ENCODE measurements around the gene BBS1.

The BBS1 gene

DNA sequence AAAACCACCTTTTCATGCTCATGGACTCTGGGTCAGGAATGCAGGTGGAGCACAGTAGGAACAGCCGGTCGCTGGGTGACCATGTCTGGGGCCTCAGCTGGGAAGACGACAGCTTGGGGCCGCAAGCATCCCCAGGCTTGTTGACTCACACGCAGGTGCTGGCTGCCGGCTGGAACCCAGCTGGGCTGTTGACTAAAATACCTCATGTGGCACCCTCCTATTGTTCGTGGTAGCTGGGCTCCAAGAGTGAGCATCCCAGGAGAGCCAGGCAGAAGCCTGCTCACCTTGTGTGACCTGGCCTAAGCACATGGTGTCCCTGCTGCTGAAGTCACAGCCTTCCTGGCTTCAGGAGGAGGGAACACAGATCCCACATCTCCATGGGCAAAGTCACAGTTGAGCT, 20.8 kb upstream of the BBS1 start:
- TF ChIP-seq SUZ12 (IDR thresholded peaks at IDR 0.05; ENCODE audit: extremely low read depth, insufficient read depth, insufficient read length) = no peak
- no peak for TF ChIP-seq ZNF274 (IDR thresholded peaks at IDR 0.05; ENCODE audit: low read depth, low read length)
- no peak overlapping the region for H3K9ac ChIP-seq (ENCODE audit: insufficient read length, low read depth)
- H3K4me3 ChIP-seq (ENCODE audit: insufficient read length, low read depth) = no peak overlapping the region
- H3K27me3 ChIP-seq (ENCODE audit: insufficient read depth, insufficient read length) = no peaks in the 10 kb centered on the region
- H3K4me1 ChIP-seq (ENCODE audit: insufficient read depth, insufficient read length) = peaks cover 12% of the 10 kb centered on the region
- H3K36me3 ChIP-seq (ENCODE audit: insufficient read depth, insufficient read length, low read length) = peaks cover 82% of the 10 kb centered on the region
- no peaks in the 10 kb centered on the region for H3K9me3 ChIP-seq (ENCODE audit: insufficient read depth, low read length)
- DNase-seq (ENCODE audit: low read depth, low spot score) = no peak

DNA sequence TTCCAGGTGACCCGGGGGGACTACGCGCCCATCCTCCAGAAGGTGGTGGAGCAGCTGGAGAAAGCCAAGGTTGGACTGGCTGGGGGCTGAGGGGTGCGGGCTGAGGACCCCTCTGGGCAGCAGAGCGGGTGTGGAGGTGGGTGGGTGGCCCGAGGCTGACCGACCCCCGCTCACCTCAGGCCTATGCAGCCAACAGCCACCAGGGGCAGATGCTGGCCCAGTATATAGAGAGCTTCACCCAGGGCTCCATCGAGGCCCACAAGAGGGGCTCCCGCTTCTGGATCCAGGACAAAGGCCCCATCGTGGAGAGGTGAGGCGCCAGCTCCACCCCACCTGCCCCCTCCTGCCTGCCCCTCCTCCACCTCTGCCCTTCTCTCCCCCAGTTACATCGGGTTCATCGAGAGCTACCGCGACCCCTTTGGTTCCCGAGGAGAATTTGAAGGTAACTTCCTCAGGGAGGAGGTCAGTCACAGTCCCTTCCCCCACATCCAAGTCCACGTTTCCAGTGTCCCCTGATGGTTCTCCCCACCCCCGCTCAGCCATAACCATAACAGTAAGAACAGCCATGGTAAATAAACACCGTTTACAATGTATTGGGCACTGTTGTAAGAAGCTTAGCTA, 19.0 kb upstream of the BBS1 start:
- Histone ChIP-seq H3K9me3 (ENCODE audit: insufficient read depth, low read length) (no peaks in the 10 kb centered on the region), H3K9ac (ENCODE audit: insufficient read length, low read depth) (no peak overlapping the region), H3K4me3 (ENCODE audit: insufficient read length, low read depth) (no peak overlapping the region), H3K4me1 (ENCODE audit: insufficient read depth, insufficient read length) (peaks cover 12% of the 10 kb centered on the region), H3K27me3 (ENCODE audit: insufficient read depth, insufficient read length) (no peaks in the 10 kb centered on the region), H3K36me3 (ENCODE audit: insufficient read depth, insufficient read length, low read length) (peaks cover 84% of the 10 kb centered on the region)
- DNase-seq (ENCODE audit: low read depth, low spot score) = no peak
- TF ChIP-seq ZNF274 (IDR thresholded peaks at IDR 0.05; ENCODE audit: low read depth, low read length) = no peak
- no peak for TF ChIP-seq YY1 (IDR thresholded peaks at IDR 0.05; ENCODE audit: insufficient read depth, insufficient read length)
- no peak for TF ChIP-seq SUZ12 (IDR thresholded peaks at IDR 0.05; ENCODE audit: extremely low read depth, insufficient read depth, insufficient read length)

DNA sequence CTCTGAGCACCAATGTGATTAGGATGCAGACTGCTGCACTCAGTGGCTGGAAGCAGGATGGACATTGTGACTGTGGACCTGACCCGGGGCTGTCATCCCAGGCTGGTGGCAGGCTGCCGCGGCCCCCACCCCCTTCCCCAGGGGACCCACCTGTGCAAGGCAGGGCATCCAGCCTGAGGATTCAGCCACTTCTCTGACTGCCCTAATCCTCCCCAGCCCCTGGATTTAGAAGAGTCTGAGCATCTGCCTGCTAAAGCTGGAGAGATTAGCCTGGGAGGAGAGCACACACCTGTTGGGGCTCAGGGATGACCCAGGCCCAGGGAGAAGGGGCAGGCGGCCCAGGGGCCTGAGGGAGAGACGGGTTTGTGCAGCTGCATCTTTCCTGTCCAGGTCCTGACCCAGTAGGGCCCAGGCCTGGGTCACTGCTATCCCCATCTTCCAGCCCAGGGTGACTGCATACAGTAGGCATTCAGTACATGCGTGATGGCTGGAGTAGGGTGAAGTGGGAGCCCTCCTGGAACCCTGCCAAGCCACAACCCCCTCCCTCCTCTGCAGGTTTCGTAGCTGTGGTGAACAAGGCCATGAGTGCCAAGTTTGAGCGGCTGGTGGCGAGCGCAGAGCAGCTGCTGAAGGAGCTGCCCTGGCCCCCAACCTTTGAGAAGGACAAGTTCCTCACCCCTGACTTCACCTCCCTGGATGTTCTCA, 18.1 kb upstream of the BBS1 start:
- Histone ChIP-seq H3K36me3 (ENCODE audit: insufficient read depth, insufficient read length, low read length) (peaks cover 84% of the 10 kb centered on the region), H3K4me1 (ENCODE audit: insufficient read depth, insufficient read length) (peaks cover 12% of the 10 kb centered on the region), H3K9me3 (ENCODE audit: insufficient read depth, low read length) (no peaks in the 10 kb centered on the region), H3K4me3 (ENCODE audit: insufficient read length, low read depth) (no peak overlapping the region), H3K9ac (ENCODE audit: insufficient read length, low read depth) (no peak overlapping the region), H3K27me3 (ENCODE audit: insufficient read depth, insufficient read length) (no peaks in the 10 kb centered on the region)
- TF ChIP-seq YY1 (IDR thresholded peaks at IDR 0.05; ENCODE audit: insufficient read depth, insufficient read length) (no peak), ZNF274 (IDR thresholded peaks at IDR 0.05; ENCODE audit: low read depth, low read length) (no peak), SUZ12 (IDR thresholded peaks at IDR 0.05; ENCODE audit: extremely low read depth, insufficient read depth, insufficient read length) (no peak)
- DNase-seq (ENCODE audit: low read depth, low spot score) = no peak

DNA sequence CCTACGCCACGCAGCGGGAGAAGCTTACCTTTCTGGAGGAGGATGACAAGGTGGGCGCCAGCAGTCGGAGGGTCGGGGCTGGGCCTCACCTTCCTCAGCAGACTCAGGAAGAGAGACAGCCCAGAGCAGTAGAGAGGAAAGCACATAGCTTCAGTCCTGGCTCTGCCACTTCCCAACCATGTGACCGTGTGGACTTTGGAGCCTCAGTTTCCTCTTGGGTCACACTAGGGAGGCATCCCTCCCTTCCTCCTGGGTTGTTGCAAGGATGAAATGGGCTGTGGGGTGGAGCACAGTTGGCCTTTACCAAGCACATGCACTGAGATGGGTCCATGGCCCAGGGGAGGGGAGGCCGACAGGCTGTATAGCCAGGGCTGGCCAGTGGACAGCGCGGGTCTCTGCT, 17.3 kb upstream of the BBS1 start:
- no peak overlapping the region for H3K9ac ChIP-seq (ENCODE audit: insufficient read length, low read depth)
- no peaks in the 10 kb centered on the region for H3K27me3 ChIP-seq (ENCODE audit: insufficient read depth, insufficient read length)
- peaks cover 12% of the 10 kb centered on the region for H3K4me1 ChIP-seq (ENCODE audit: insufficient read depth, insufficient read length)
- no peak overlapping the region for H3K4me3 ChIP-seq (ENCODE audit: insufficient read length, low read depth)
- H3K36me3 ChIP-seq (ENCODE audit: insufficient read depth, insufficient read length, low read length) = peaks cover 78% of the 10 kb centered on the region
- no peak for DNase-seq (ENCODE audit: low read depth, low spot score)
- no peaks in the 10 kb centered on the region for H3K9me3 ChIP-seq (ENCODE audit: insufficient read depth, low read length)
- TF ChIP-seq YY1 (IDR thresholded peaks at IDR 0.05; ENCODE audit: insufficient read depth, insufficient read length) (no peak), ZNF274 (IDR thresholded peaks at IDR 0.05; ENCODE audit: low read depth, low read length) (no peak), SUZ12 (IDR thresholded peaks at IDR 0.05; ENCODE audit: extremely low read depth, insufficient read depth, insufficient read length) (no peak)

GRCh38 chr11:66494458-66494857, 16.0 kb upstream of the BBS1 start:
- H3K4me1 ChIP-seq (ENCODE audit: insufficient read depth, insufficient read length) = peaks cover 9% of the 10 kb centered on the region
- no peaks in the 10 kb centered on the region for H3K9me3 ChIP-seq (ENCODE audit: insufficient read depth, low read length)
- no peak overlapping the region for H3K4me3 ChIP-seq (ENCODE audit: insufficient read length, low read depth)
- TF ChIP-seq SUZ12 (IDR thresholded peaks at IDR 0.05; ENCODE audit: extremely low read depth, insufficient read depth, insufficient read length) (no peak), YY1 (IDR thresholded peaks at IDR 0.05; ENCODE audit: insufficient read depth, insufficient read length) (no peak), ZNF274 (IDR thresholded peaks at IDR 0.05; ENCODE audit: low read depth, low read length) (no peak)
- no peak for DNase-seq (ENCODE audit: low read depth, low spot score)
- peaks cover 72% of the 10 kb centered on the region for H3K36me3 ChIP-seq (ENCODE audit: insufficient read depth, insufficient read length, low read length)
- H3K9ac ChIP-seq (ENCODE audit: insufficient read length, low read depth) = no peak overlapping the region
- H3K27me3 ChIP-seq (ENCODE audit: insufficient read depth, insufficient read length) = no peaks in the 10 kb centered on the region

- DNase-seq (ENCODE audit: low read depth, low spot score) = no peak
- Histone ChIP-seq H3K4me3 (ENCODE audit: insufficient read length, low read depth) (no peak overlapping the region), H3K27me3 (ENCODE audit: insufficient read depth, insufficient read length) (no peaks in the 10 kb centered on the region), H3K36me3 (ENCODE audit: insufficient read depth, insufficient read length, low read length) (peaks cover 70% of the 10 kb centered on the region), H3K4me1 (ENCODE audit: insufficient read depth, insufficient read length) (peaks cover 6% of the 10 kb centered on the region), H3K9me3 (ENCODE audit: insufficient read depth, low read length) (no peaks in the 10 kb centered on the region), H3K9ac (ENCODE audit: insufficient read length, low read depth) (no peak overlapping the region)
- no peak for TF ChIP-seq YY1 (IDR thresholded peaks at IDR 0.05; ENCODE audit: insufficient read depth, insufficient read length)
These were observed 15.5 kb upstream of the BBS1 start for GRCh38 chr11:66494935-66495334.

- Histone ChIP-seq H3K9ac (ENCODE audit: insufficient read length, low read depth) (no peak overlapping the region), H3K27me3 (ENCODE audit: insufficient read depth, insufficient read length) (no peaks in the 10 kb centered on the region), H3K9me3 (ENCODE audit: insufficient read depth, low read length) (no peaks in the 10 kb centered on the region), H3K36me3 (ENCODE audit: insufficient read depth, insufficient read length, low read length) (peaks cover 70% of the 10 kb centered on the region), H3K4me1 (ENCODE audit: insufficient read depth, insufficient read length) (peaks cover 6% of the 10 kb centered on the region), H3K4me3 (ENCODE audit: insufficient read length, low read depth) (no peak overlapping the region)
- TF ChIP-seq YY1 (IDR thresholded peaks at IDR 0.05; ENCODE audit: insufficient read depth, insufficient read length) (no peak), ZNF274 (IDR thresholded peaks at IDR 0.05; ENCODE audit: low read depth, low read length) (no peak), SUZ12 (IDR thresholded peaks at IDR 0.05; ENCODE audit: extremely low read depth, insufficient read depth, insufficient read length) (no peak)
- no peak for DNase-seq (ENCODE audit: low read depth, low spot score)
These were observed 15.0 kb upstream of the BBS1 start for GRCh38 chr11:66495401-66495854.

Measured in NT2/D1 (cell line).